HepG2 (cell line): ENCODE results near the gene HLA-DMB. TPM values are rescaled to one million over a fixed set of nuclear protein-coding genes. Genes with fewer than 3 reads are reported as not detected.

Source experiments
- AKAP8 ChIP-seq: sonication (generic); formaldehyde crosslinking; IDR thresholded peaks from 2 replicates; pipeline ENCODE4 v1.5.1; 2020; ENCODE audit warnings: mild to moderate bottlenecking, missing genetic modification reagents
- CBX2 ChIP-seq, 2 experiments: fragments of 200-600 bp in 1 of 2; sonication (generic); formaldehyde crosslinking in 1 of 2; IDR thresholded peaks; 2 replicates each; pipeline versions ENCODE4 v1.7.0 to v1.8.1; 2018 to 2022; ENCODE audit warnings: low read depth in 2 of 2, low read length in 1 of 2, mild to moderate bottlenecking in 1 of 2, missing genetic modification reagents in 1 of 2
- CREBL2 ChIP-seq: sonication (generic); formaldehyde crosslinking; IDR thresholded peaks from 2 replicates; pipeline ENCODE4 v1.8.1; 2023; ENCODE audit warnings: missing genetic modification reagents, mild to moderate bottlenecking, borderline replicate concordance
- FOXP1 ChIP-seq, 2 experiments: fragments of 450-650 bp in 1 of 2; IDR thresholded peaks; 2 replicates each; pipeline ENCODE4 v1.6.1; 2017 to 2018; ENCODE audit warnings: antibody characterized with exemption in 1 of 2
- MTERF4 ChIP-seq: sonication (generic); formaldehyde crosslinking; IDR thresholded peaks from 2 replicates; pipeline ENCODE4 v1.8.0; 2023; ENCODE audit warnings: mild to moderate bottlenecking, missing genetic modification reagents
- NR1H2 ChIP-seq: sonication (generic); formaldehyde crosslinking; IDR thresholded peaks from 2 replicates; pipeline ENCODE4 v1.8.1; 2022; ENCODE audit warnings: low read depth, missing genetic modification reagents, borderline replicate concordance
- REPIN1 ChIP-seq: sonication (generic); formaldehyde crosslinking; IDR thresholded peaks from 2 replicates; pipeline ENCODE4 v1.8.0; 2022; ENCODE audit warnings: missing genetic modification reagents, low read depth, mild to moderate bottlenecking, borderline replicate concordance
- RXRA ChIP-seq: sonication (generic); formaldehyde crosslinking; IDR thresholded peaks from 2 replicates; pipeline ENCODE4 v1.5.1; 2020; ENCODE audit warnings: missing genetic modification reagents
- SMARCC2 ChIP-seq: fragments of 450-650 bp; IDR thresholded peaks from 2 replicates; pipeline ENCODE4 v1.6.1; 2017; ENCODE audit warnings: antibody characterized with exemption, mild to moderate bottlenecking
- ZBTB4 ChIP-seq: sonication (generic); formaldehyde crosslinking; IDR thresholded peaks from 2 replicates; pipeline ENCODE4 v1.4.0; 2020; ENCODE audit warnings: missing genetic modification reagents, mild to moderate bottlenecking, borderline replicate concordance
- ZNF138 ChIP-seq: sonication (generic); formaldehyde crosslinking; IDR thresholded peaks from 2 replicates; pipeline ENCODE4 v1.5.0; 2020; ENCODE audit warnings: mild to moderate bottlenecking, low read depth, missing genetic modification reagents
- ZNF263 ChIP-seq: sonication (generic); formaldehyde crosslinking; IDR thresholded peaks from 2 replicates; pipeline ENCODE4 v1.4.0; 2020; ENCODE audit warnings: missing genetic modification reagents
- ZNF296 ChIP-seq: sonication (generic); formaldehyde crosslinking; conservative IDR thresholded peaks from 2 replicates; pipeline ENCODE4 v1.5.0; 2020; ENCODE audit warnings: mild to moderate bottlenecking, missing genetic modification reagents
- ZNF326 ChIP-seq: sonication (generic); formaldehyde crosslinking; IDR thresholded peaks from 2 replicates; pipeline ENCODE4 v1.4.0; 2020; ENCODE audit warnings: missing genetic modification reagents, borderline replicate concordance
- ZNF33A ChIP-seq: sonication (generic); formaldehyde crosslinking; IDR thresholded peaks from 2 replicates; pipeline ENCODE4 v1.5.1; 2020; ENCODE audit warnings: missing genetic modification reagents, mild to moderate bottlenecking, moderate library complexity, borderline replicate concordance
- ZNF430 ChIP-seq: sonication (generic); formaldehyde crosslinking; IDR thresholded peaks from 2 replicates; pipeline ENCODE4 v1.9.0; 2021; ENCODE audit warnings: mild to moderate bottlenecking, missing genetic modification reagents
- ZNF441 ChIP-seq: sonication (generic); formaldehyde crosslinking; IDR thresholded peaks from 2 replicates; pipeline ENCODE4 v1.7.0; 2021; ENCODE audit warnings: missing genetic modification reagents, borderline replicate concordance
- ZNF564 ChIP-seq: sonication (generic); formaldehyde crosslinking; IDR thresholded peaks from 2 replicates; pipeline ENCODE4 v1.8.1; 2023; ENCODE audit warnings: mild to moderate bottlenecking, missing genetic modification reagents
- ZNF577 ChIP-seq: sonication (generic); formaldehyde crosslinking; IDR thresholded peaks from 2 replicates; pipeline ENCODE4 v1.4.0; 2020; ENCODE audit warnings: mild to moderate bottlenecking, low read depth, missing genetic modification reagents, borderline replicate concordance
- ZNF639 ChIP-seq: conservative IDR thresholded peaks from 2 replicates; pipeline ENCODE4 v1.6.1; 2018; ENCODE audit warnings: missing genetic modification reagents
- ZNF782 ChIP-seq: sonication (generic); formaldehyde crosslinking; IDR thresholded peaks from 2 replicates; pipeline ENCODE4 v1.4.0; 2020; ENCODE audit warnings: missing genetic modification reagents, mild to moderate bottlenecking, borderline replicate concordance
- ZSCAN30 ChIP-seq: sonication (generic); formaldehyde crosslinking; IDR thresholded peaks from 2 replicates; pipeline ENCODE4 v1.5.0; 2020; ENCODE audit warnings: mild to moderate bottlenecking, missing genetic modification reagents
- polyA plus RNA-seq, 8 experiments: library from polyadenylated mRNA; depleted of rRNA in 3 of 8; stranded (reverse) in 7 of 8; unstranded in 1 of 8; fragments of >200 nt; fragmentation: Illumina TruSeq in 4 of 8; extraction: Trizol in 4 of 8; gene quantifications; 2 replicates each; pipeline versions ENCODE4 v1.2.1 to v1.2.3, GENCODE V29; 2011 to 2016; ENCODE audit warnings: low read depth in 4 of 8, missing spikeins in 1 of 8, mixed read lengths in 1 of 8; ENCODE audit not compliant: insufficient read depth in 1 of 8
- total RNA-seq, 5 experiments: library from RNA; depleted of rRNA; stranded (reverse); fragments of >200 nt; fragmentation: Illumina TruSeq; extraction: Trizol; gene quantifications; 2 replicates each; pipeline ENCODE4 v1.2.3, GENCODE V29; 2016; ENCODE audit warnings: low read depth in 1 of 5

The HLA-DMB gene
- total and polyA plus RNA-seq, 2 of the 13 experiments (the other 11 are each of a cell fraction or from before 2014, with no cell fraction given): not detected

GRCh38 chr6:32971581-32972352 is 30.9 kb upstream of the HLA-DMB start (continued):
- no peak for TF ChIP-seq MTERF4 (CRISPR knock-in tag)
- peak; percentile 29; the same call in 1 of the 2 replicates for TF ChIP-seq ZNF639 (CRISPR knock-in tag)
- TF ChIP-seq ZNF138 (CRISPR knock-in tag): peak; percentile 58; the same call in 1 of the 2 replicates
- no peak for TF ChIP-seq ZNF577
- peak; percentile 89; the same call in 1 of the 2 replicates for TF ChIP-seq NR1H2 (CRISPR knock-in tag)
- TF ChIP-seq RXRA (CRISPR knock-in tag): no peak
- no peak for TF ChIP-seq CREBL2 (CRISPR knock-in tag)
- no peak for TF ChIP-seq ZNF782 (CRISPR knock-in tag)
- TF ChIP-seq SMARCC2: no peak
- TF ChIP-seq REPIN1 (CRISPR knock-in tag): peak; percentile 78
- peak; percentile 83 for TF ChIP-seq ZNF430 (CRISPR knock-in tag)
- TF ChIP-seq FOXP1 (IDR thresholded peaks at IDR 0.05): no peak
- no peak for TF ChIP-seq FOXP1 (CRISPR knock-in tag; IDR thresholded peaks at IDR 0.05)
- TF ChIP-seq CBX2 (IDR thresholded peaks at IDR 0.05; ENCODE audit: low read depth, low read length): no peak
- TF ChIP-seq CBX2 (CRISPR knock-in tag; IDR thresholded peaks at IDR 0.05; ENCODE audit: low read depth): no peak
- peak; percentile 59; the same call in 1 of the 2 replicates for TF ChIP-seq ZNF326 (CRISPR knock-in tag)
- peak; percentile 88 for TF ChIP-seq AKAP8
- TF ChIP-seq ZBTB4 (CRISPR knock-in tag): peak; percentile 98; the same call in 1 of the 2 replicates
- TF ChIP-seq ZNF33A (CRISPR knock-in tag): no peak
- TF ChIP-seq ZSCAN30 (CRISPR knock-in tag): no peak
- TF ChIP-seq ZNF441 (CRISPR knock-in tag): peak; percentile 69; the same call in 1 of the 2 replicates
- peak; percentile 74 for TF ChIP-seq ZNF263 (CRISPR knock-in tag)
- no peak for TF ChIP-seq ZNF564 (CRISPR knock-in tag)
- 0 out of 2 replicates have a peak, but pooled peaks have one; percentile 79 for TF ChIP-seq ZNF296 (CRISPR knock-in tag)
